Gastrocnemius medialis (tissue), 4 donors: ENCODE data around the gene CCDC112.

Experiments used
- CTCF ChIP-seq, 5 experiments: fragments of 450-650 bp in 3 of 5; fragments of 200-600 bp in 2 of 5; sonication (generic) in 2 of 5; IDR thresholded peaks in 4 of 5; conservative IDR thresholded peaks in 1 of 5; 1 replicate in 4 of 5; 2 replicates in 1 of 5; pipeline ENCODE4 v1.5.1; 2016 to 2019; ENCODE audit warnings: antibody characterized with exemption in 5 of 5, mild to moderate bottlenecking in 3 of 5, moderate library complexity in 3 of 5
- POLR2A ChIP-seq, 2 donors: fragments of 450-650 bp; IDR thresholded peaks; one replicate each; pipeline ENCODE4 v1.6.1; 2017; ENCODE audit warnings: antibody characterized with exemption in 2 of 2, mild to moderate bottlenecking in 2 of 2, moderate library complexity in 2 of 2

GRCh38 chr5:115337882-115338281, 41.4 kb upstream of the CCDC112 start:
- TF ChIP-seq CTCF (IDR thresholded peaks at IDR 0.05 in 4 of 5, conservative IDR thresholded peaks at IDR 0.05 in 1 of 5), result no peak
- TF ChIP-seq POLR2A (IDR thresholded peaks at IDR 0.05), result no peak
